ENCODE results near the gene DUS2.
A peak's percentile ranks its signal among the peaks of the same experiment; 100 is the strongest.
"Not testable (repeated sequence)": the region's sequence is repeated elsewhere in the genome, so short reads cannot be mapped to it uniquely, and the experiment has no call there.

DUS2 gene

DNA sequence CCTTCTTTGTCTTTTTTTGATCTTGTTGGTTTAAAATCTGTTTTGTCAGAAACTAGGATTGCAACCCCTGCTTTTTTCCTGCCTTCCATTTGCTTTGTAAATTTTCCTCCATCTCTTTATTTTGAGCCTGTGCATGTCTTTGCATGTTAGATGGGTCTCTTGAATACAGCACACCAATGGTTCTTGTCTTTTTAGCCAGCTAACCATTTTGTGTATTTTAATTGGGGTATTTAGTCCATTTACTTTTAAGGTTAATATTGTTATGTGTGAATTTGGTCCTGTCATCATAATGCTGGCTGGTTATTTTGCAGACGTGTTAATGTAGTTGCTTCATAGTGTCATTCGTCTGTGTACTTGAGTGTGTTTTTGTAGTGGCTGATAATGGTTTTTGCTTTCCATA, 88.3 kb downstream of the DUS2 start:
- TF ChIP-seq, protein P1, sequence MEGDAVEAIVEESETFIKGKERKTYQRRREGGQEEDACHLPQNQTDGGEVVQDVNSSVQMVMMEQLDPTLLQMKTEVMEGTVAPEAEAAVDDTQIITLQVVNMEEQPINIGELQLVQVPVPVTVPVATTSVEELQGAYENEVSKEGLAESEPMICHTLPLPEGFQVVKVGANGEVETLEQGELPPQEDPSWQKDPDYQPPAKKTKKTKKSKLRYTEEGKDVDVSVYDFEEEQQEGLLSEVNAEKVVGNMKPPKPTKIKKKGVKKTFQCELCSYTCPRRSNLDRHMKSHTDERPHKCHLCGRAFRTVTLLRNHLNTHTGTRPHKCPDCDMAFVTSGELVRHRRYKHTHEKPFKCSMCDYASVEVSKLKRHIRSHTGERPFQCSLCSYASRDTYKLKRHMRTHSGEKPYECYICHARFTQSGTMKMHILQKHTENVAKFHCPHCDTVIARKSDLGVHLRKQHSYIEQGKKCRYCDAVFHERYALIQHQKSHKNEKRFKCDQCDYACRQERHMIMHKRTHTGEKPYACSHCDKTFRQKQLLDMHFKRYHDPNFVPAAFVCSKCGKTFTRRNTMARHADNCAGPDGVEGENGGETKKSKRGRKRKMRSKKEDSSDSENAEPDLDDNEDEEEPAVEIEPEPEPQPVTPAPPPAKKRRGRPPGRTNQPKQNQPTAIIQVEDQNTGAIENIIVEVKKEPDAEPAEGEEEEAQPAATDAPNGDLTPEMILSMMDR (IDR thresholded peaks at IDR 0.05; ENCODE audit: control insufficient read depth, extremely low read depth, insufficient read depth): no peak
- no peak for DNase-seq (ENCODE audit: low read depth)
- H3K4me3 ChIP-seq (ENCODE audit: low read depth, low read length): no peak overlapping the region

GRCh38 chr16:68113059-68113761, 90.1 kb downstream of the DUS2 start:
- H3K4me3 ChIP-seq (ENCODE audit: low read depth, low read length): no peak overlapping the region
- DNase-seq (ENCODE audit: low read depth): no peak
- TF ChIP-seq, protein P1 (IDR thresholded peaks at IDR 0.05; ENCODE audit: control insufficient read depth, extremely low read depth, insufficient read depth): no peak

GRCh38 chr16:68113765-68114240, 90.7 kb downstream of the DUS2 start:
- TF ChIP-seq, protein P1 (IDR thresholded peaks at IDR 0.05; ENCODE audit: control insufficient read depth, extremely low read depth, insufficient read depth): no peak
- no peak overlapping the region for H3K4me3 ChIP-seq (ENCODE audit: low read depth, low read length)
- DNase-seq (ENCODE audit: low read depth): no peak

GRCh38 chr16:68114939-68115338, 91.9 kb downstream of the DUS2 start:
- DNase-seq (ENCODE audit: low read depth); H3K4me3 ChIP-seq (ENCODE audit: low read depth, low read length): not testable (repeated sequence)

- no peak for DNase-seq (ENCODE audit: low read depth)
- H3K4me3 ChIP-seq (ENCODE audit: low read depth, low read length): no peak overlapping the region
- TF ChIP-seq, protein P1 (IDR thresholded peaks at IDR 0.05; ENCODE audit: control insufficient read depth, extremely low read depth, insufficient read depth): no peak
These were observed 92.8 kb downstream of the DUS2 start for GRCh38 chr16:68115851-68116250.

- DNase-seq (ENCODE audit: low read depth): no peak
- no peak overlapping the region for H3K4me3 ChIP-seq (ENCODE audit: low read depth, low read length)
- TF ChIP-seq, protein P1 (IDR thresholded peaks at IDR 0.05; ENCODE audit: control insufficient read depth, extremely low read depth, insufficient read depth): peak; percentile 50
These were observed 93.3 kb downstream of the DUS2 start for GRCh38 chr16:68116256-68116867.

DNA sequence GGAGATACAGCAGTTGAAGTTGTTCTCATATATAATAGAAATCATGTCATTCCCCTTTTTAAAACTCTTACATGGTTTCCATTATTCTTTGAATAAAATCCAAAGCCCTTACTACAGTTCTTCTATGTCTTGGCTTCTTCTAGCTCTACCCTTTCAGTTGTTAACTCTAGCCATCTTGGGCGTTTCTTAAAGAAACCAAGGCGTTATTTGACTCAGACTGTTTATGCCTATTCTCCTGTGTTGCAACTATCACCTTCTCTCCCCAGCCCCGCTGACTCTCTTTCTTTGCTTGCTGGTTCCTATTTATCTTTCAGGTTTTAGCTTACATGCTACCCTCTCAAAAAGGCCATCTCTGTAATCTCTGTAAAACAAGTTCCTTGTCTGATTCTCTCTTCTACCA, 94.8 kb downstream of the DUS2 start:
- H3K4me3 ChIP-seq (ENCODE audit: low read depth, low read length): no peak overlapping the region
- DNase-seq (ENCODE audit: low read depth): no peak
- TF ChIP-seq, protein P1 (IDR thresholded peaks at IDR 0.05; ENCODE audit: control insufficient read depth, extremely low read depth, insufficient read depth): no peak

DNA sequence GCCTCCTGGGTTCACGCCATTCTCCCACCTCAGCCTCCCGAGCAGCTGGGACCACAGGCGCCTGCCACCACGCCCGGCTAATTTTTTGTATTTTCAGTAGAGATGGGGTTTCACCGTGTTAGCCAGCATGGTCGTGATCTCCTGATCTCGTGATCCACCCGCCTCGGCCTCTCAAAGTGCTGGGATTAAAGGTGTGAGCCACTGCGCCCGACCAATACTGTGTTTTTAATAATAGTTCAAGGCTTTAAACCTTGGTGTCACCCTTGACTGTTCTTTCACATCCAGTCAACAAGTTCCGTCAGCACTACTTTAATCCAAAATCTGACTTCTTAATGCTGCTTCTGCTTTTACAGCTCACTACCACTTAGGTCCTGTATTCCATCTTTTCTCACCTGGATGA, 95.9 kb downstream of the DUS2 start:
- not testable (repeated sequence) for DNase-seq (ENCODE audit: low read depth); H3K4me3 ChIP-seq (ENCODE audit: low read depth, low read length)

DNA sequence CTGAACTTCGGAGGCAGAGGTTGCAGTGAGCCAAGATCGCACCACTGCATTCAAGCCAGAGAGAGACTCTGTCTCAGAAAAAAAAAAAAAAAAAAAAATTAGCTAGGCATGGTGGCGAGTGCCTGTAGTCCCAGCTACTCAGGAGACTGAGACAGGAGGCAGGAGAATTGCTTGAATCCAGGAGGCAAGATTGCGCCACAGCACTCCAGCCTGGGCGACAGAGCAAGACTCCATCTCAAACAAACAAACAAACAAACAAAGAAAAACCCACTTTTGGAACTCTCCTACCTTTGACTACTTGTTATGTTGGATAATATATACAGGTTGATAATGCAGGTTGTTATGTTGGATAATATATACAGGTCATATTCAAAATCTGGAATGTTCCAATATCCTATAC, 97.4 kb downstream of the DUS2 start:
- H3K4me3 ChIP-seq (ENCODE audit: low read depth, low read length); DNase-seq (ENCODE audit: low read depth): not testable (repeated sequence)

Data from LNCaP clone FGC (cell line).